ENCODE results near the gene GABRB2.
"Not testable (repeated sequence)": the region's sequence is repeated elsewhere in the genome, so short reads cannot be mapped to it uniquely, and the experiment has no call there.

Gene GABRB2

GRCh38 chr5:161287436-161287835, 259.1 kb downstream of the GABRB2 start:
- DNase-seq, result no peak

- no peak for DNase-seq
Measured at GRCh38 chr5:161286066-161286655, 260.4 kb downstream of the GABRB2 start.

- DNase-seq, result no peak
Measured at GRCh38 chr5:161284445-161284844, 262.1 kb downstream of the GABRB2 start.

DNA sequence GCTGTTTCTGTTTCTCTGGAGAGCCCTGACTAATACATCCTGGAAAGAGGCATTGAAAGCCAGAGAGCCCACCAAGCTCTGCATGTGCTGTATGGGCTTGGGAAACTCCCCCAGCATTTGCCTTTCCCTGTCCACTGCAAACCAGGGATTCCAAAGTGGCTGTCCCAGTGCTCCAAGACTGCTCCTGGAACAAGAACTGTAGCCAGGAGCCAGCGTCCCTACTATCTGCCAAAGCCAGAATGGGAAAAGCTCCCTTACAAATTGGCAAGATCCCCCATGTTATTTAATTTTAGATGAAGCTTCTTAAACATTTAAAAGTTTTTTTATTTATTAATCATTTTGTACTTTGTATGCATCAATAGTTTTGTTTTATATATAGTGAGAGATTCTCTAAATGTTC, 263.2 kb downstream of the GABRB2 start:
- DNase-seq, result no peak

DNA sequence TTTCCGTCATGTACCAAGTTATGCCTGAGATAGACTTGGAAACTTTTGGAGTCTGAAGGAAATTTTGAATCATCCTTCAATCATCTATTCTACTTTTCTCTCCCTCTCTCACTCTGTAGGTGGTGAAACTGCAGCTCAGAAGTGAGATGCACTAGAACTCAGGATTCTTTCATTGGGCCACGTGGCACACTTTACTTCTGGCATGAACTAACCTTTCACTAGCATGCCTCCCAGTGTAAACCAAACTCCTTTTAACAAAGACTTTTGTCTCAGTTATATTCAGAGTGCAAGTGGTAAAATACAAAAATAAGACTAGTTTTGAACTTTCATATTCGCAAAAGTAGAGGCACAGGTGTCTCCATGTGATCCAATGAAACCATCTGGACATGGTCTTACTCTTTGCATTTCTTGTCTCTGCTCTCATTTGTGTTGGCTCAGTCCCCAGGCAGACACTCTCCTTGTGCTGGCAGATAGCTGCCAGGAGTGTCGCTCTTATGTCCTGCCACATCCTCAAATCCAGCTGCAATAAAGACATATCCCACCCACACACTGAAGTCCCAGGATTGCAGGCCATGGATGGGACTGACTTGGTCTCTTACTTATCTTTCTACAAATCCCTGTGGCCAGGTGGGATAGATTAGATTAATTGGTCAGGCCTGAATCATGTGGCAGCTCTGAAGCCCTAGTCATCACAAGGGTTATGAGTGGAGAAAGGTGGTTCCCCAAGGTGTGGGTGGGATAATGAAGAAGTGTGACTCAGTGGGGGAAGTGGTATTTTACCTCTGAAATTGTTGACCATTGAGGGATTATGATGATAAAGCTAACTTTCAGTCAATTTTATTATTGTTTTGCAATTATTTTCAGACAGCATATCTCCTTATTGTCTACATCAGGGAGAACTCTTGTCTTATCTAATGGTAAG, 267.5 kb downstream of the GABRB2 start:
- no peak for DNase-seq

GRCh38 chr5:161277011-161277410, 269.5 kb downstream of the GABRB2 start:
- DNase-seq, result no peak

DNA sequence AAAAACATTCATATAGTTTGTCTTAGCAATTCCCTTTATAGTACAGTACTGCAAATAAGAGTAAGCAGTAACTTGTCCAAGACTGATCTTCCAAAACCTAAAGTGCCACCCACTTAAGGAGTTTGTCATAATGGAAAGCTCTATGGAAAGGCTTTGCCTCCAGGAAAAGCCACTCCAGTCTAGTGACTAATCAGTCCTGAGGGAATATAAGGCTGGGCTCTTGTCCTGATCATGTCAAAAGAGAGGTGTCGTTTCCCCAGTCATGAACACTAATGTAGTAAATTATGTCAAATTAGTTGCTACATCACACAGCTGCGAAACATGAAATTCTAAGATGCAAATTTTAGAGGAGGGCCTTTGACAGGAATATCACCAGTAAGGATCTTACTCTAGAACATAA, 271.6 kb downstream of the GABRB2 start:
- no peak for DNase-seq

DNA sequence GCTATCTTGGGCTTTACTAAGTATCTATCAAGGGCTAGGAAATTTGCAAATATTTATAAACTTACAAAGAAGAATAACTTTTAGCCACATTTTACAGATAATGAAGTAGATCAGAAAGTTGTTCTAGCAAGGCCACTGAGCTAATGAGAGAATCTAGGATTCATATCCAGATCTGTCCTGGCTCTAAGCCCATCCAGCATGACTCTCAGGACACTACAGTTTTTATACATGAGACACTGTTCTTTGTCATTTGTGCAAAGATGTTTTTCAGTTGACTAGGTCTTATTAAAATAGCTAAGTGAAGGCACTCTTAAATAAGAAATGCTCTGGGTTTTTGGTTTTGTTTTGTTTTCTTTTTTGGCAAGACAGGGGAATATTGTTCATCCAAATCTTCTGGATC, 273.1 kb downstream of the GABRB2 start:
- DNase-seq, result no peak

GRCh38 chr5:161271816-161272215, 274.7 kb downstream of the GABRB2 start:
- DNase-seq, result no peak

DNA sequence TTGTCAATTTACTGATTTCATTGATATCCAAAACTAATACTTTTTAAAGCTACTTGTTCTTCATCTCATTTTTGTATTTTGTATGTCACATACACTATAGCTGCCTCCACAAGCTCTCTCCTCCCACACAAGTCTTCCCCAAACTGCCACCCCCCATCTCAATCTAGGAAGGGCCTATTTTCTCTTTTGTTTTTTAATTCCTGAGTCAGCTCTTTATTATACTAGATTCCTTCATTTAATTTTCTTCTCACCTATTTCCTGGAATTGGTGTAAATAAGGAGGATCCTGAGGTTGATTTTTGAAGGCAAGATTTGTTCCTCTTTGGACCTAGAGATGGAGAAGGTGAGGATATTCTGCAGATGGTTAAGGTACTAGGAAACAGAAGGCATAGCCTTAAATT, 277.4 kb downstream of the GABRB2 start:
- DNase-seq, result no peak

DNA sequence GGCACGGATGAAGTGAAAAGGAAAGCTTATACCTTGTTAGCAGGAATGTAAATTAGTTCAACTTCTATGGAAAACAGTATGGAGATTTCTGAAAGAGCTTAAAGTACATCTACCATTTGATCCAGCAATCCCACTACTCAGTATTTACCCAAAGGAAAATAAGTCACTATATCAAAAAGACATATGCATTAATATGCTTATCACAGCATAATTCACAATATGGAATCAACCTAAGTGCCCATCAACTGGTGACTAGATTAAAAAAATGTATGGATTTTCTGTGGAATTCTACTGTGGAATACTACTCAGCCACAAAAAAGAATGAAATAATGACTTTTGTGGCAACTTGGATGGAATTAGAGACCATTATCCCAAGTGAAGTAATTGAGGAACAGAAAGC, 279.6 kb downstream of the GABRB2 start:
- no peak for DNase-seq

- DNase-seq, result no peak
Measured at GRCh38 chr5:161265006-161265405, 281.5 kb downstream of the GABRB2 start.

DNA sequence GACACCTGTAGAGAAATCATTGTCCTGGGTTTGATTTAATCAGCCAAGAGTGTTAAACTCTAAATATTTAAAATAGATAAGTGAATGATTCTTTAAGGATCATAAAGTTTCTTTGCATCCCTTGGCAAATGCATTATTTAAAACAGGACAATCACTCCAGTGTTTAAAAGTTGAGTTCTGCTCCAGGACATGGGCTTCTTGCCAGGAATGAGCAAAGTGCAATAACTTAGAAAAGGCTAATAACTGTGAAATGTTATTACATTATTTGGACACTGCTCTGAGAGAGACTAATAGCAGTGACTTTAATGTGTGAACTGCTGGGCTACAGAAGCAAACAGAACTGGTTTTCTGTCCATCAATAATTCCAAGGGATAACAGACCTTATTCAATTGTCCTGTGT, 283.3 kb downstream of the GABRB2 start:
- no peak for DNase-seq

DNA sequence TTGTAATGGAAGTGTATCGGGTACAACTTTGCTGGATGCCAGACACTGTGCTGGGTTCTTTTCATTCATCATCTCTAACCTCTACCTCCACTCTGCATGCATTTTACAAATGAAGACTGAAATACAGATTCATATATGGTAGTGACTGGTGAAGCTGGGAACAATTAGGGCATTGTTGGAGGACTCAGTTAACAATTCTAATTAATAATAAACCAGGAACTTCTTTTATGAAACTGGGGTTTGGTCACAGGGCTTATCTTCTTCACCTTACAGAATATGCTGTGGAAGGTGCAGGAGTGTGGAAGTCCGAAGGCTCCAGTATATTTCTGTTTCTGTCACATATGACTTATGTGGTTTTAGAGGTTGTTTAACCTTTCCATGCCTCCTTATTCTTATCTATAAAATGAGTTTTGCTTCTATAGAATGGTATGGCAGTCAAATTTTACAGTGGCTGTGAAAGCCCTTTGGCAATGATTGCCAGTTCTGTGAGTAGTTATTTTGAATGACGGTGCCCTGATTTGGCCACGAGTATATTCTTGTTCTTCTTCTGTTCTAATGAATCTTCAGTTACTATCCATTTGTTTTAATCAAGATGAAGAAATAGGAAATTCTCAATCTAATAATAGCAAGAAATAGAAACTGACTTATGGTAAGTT, 284.7 kb downstream of the GABRB2 start:
- DNase-seq, result no peak

GRCh38 chr5:161258438-161258837, 288.1 kb downstream of the GABRB2 start:
- no peak for DNase-seq

DNA sequence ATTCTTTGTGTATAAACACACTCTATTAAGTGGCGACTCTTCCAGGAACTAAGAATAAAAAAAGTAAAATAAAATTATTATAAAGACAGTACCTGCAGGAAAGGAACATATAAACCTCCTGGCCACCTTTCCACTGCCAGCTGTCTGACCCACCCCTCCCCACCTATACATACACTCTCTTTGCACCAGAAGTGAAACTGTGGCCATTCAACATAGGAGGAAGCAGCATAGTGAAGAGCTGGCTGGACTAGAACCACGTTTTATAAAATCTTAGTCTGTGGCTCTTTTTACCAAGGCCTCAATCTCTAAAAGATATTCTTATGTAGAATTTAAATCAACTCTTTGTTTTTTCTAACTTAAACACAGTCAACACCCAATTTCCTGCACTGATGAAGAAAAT, 289.6 kb downstream of the GABRB2 start:
- no peak for DNase-seq

DNA sequence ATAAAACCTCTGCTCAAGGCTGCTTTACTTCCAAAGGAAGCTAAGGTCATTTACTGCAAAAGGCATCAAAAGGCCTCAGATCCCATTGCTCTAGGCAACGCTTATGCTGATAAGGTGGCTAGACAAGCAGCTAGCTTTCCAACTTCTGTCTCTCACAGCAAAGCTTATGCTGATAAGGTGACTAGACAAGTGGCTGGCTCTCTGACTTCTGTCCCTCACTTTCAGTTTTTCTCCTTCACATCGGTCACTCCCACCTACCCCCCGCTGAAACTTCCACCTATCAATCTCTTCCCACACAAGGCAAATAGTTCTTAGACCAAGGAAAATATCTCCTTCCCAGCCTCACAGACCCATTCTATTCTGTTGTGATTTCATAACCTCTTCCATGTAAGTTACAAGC, 293.6 kb downstream of the GABRB2 start:
- not testable (repeated sequence) for DNase-seq

DNA sequence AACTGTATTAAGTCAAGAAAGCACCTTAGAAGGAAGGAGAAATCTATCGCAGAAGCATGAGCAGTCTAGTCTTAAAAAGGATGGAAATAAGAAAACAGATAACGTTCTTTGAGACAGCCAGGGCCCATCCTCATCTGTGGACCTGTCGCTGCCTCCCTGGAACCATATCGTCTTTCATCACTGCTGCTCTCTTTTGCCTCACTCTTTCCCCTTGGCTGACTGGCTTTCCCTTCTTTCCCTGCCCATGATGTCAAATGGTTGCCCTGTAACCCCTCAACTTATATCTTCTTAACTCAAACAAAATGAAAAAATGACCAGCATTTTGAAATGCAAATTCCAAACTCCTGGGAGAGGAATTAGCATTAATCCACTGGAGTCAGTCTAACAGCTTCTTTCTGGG, 299.8 kb downstream of the GABRB2 start:
- no peak for DNase-seq

GRCh38 chr5:161245846-161246245, 300.7 kb downstream of the GABRB2 start:
- not testable (repeated sequence) for DNase-seq

Measured in NCI-H524 treated with DMSO at 0.1 percent for 48 hours (cell line).